ENCODE results near the gene PTPRF.

Gene PTPRF

GRCh38 chr1:43616383-43616782 is 85.7 kb downstream of the PTPRF start:
- Histone ChIP-seq H3K9me3 (replicated peaks; ENCODE audit: low read length) (no peaks in the 10 kb centered on the region), H3K4me3 (ENCODE audit: low read length) (no peak overlapping the region), H3K9ac (ENCODE audit: low read depth, low read length) (no peak overlapping the region), H3K36me3 (ENCODE audit: insufficient read depth, low read length) (peaks cover 4% of the 10 kb centered on the region), H3K4me2 (ENCODE audit: low read length) (no peak overlapping the region), H3K4me1 (ENCODE audit: control insufficient read depth, insufficient read depth, low read length) (no peaks in the 10 kb centered on the region), H3K27me3 (ENCODE audit: control insufficient read depth, insufficient read depth, low read length) (no peaks in the 10 kb centered on the region)

GRCh38 chr1:43617011-43617410 is 86.3 kb downstream of the PTPRF start:
- Histone ChIP-seq H3K4me1 (ENCODE audit: control insufficient read depth, insufficient read depth, low read length) (no peaks in the 10 kb centered on the region), H3K27me3 (ENCODE audit: control insufficient read depth, insufficient read depth, low read length) (no peaks in the 10 kb centered on the region), H3K36me3 (ENCODE audit: insufficient read depth, low read length) (peaks cover 4% of the 10 kb centered on the region), H3K4me2 (ENCODE audit: low read length) (no peak overlapping the region), H3K9ac (ENCODE audit: low read depth, low read length) (no peak overlapping the region), H3K9me3 (replicated peaks; ENCODE audit: low read length) (no peaks in the 10 kb centered on the region), H3K4me3 (ENCODE audit: low read length) (no peak overlapping the region)

- H3K4me3 ChIP-seq (ENCODE audit: low read length), result no peak overlapping the region
- H3K36me3 ChIP-seq (ENCODE audit: insufficient read depth, low read length), result peaks cover 4% of the 10 kb centered on the region
- H3K27me3 ChIP-seq (ENCODE audit: control insufficient read depth, insufficient read depth, low read length), result no peaks in the 10 kb centered on the region
- H3K9ac ChIP-seq (ENCODE audit: low read depth, low read length), result no peak overlapping the region
- H3K4me1 ChIP-seq (ENCODE audit: control insufficient read depth, insufficient read depth, low read length), result no peaks in the 10 kb centered on the region
- H3K4me2 ChIP-seq (ENCODE audit: low read length), result no peak overlapping the region
- H3K9me3 ChIP-seq (replicated peaks; ENCODE audit: low read length), result no peaks in the 10 kb centered on the region
These were observed 87.0 kb downstream of the PTPRF start for GRCh38 chr1:43617668-43618067.

GRCh38 chr1:43618521-43619313 is 88.0 kb downstream of the PTPRF start:
- Histone ChIP-seq H3K4me3 (ENCODE audit: low read length) (no peak overlapping the region), H3K9me3 (replicated peaks; ENCODE audit: low read length) (no peaks in the 10 kb centered on the region), H3K9ac (ENCODE audit: low read depth, low read length) (no peak overlapping the region), H3K36me3 (ENCODE audit: insufficient read depth, low read length) (peaks cover 4% of the 10 kb centered on the region), H3K4me2 (ENCODE audit: low read length) (no peak overlapping the region), H3K4me1 (ENCODE audit: control insufficient read depth, insufficient read depth, low read length) (no peaks in the 10 kb centered on the region), H3K27me3 (ENCODE audit: control insufficient read depth, insufficient read depth, low read length) (no peaks in the 10 kb centered on the region)

GRCh38 chr1:43619314-43619790 is 88.7 kb downstream of the PTPRF start:
- Histone ChIP-seq H3K4me2 (ENCODE audit: low read length) (no peak overlapping the region), H3K9ac (ENCODE audit: low read depth, low read length) (no peak overlapping the region), H3K4me1 (ENCODE audit: control insufficient read depth, insufficient read depth, low read length) (no peaks in the 10 kb centered on the region), H3K4me3 (ENCODE audit: low read length) (no peak overlapping the region), H3K36me3 (ENCODE audit: insufficient read depth, low read length) (peaks cover 4% of the 10 kb centered on the region), H3K9me3 (replicated peaks; ENCODE audit: low read length) (no peaks in the 10 kb centered on the region), H3K27me3 (ENCODE audit: control insufficient read depth, insufficient read depth, low read length) (no peaks in the 10 kb centered on the region)

- no peaks in the 10 kb centered on the region for H3K27me3 ChIP-seq (ENCODE audit: control insufficient read depth, insufficient read depth, low read length)
- H3K9me3 ChIP-seq (replicated peaks; ENCODE audit: low read length), result no peaks in the 10 kb centered on the region
- no peak overlapping the region for H3K9ac ChIP-seq (ENCODE audit: low read depth, low read length)
- H3K36me3 ChIP-seq (ENCODE audit: insufficient read depth, low read length), result peaks cover 4% of the 10 kb centered on the region
- H3K4me1 ChIP-seq (ENCODE audit: control insufficient read depth, insufficient read depth, low read length), result no peaks in the 10 kb centered on the region
- no peak overlapping the region for H3K4me2 ChIP-seq (ENCODE audit: low read length)
- no peak overlapping the region for H3K4me3 ChIP-seq (ENCODE audit: low read length)
These were observed 89.6 kb downstream of the PTPRF start for GRCh38 chr1:43619996-43620920.

GRCh38 chr1:43620956-43621355 is 90.3 kb downstream of the PTPRF start:
- no peaks in the 10 kb centered on the region for H3K9me3 ChIP-seq (replicated peaks; ENCODE audit: low read length)
- no peaks in the 10 kb centered on the region for H3K27me3 ChIP-seq (ENCODE audit: control insufficient read depth, insufficient read depth, low read length)
- H3K4me2 ChIP-seq (ENCODE audit: low read length), result no peak overlapping the region
- no peak overlapping the region for H3K9ac ChIP-seq (ENCODE audit: low read depth, low read length)
- no peak overlapping the region for H3K4me3 ChIP-seq (ENCODE audit: low read length)
- peaks cover 4% of the 10 kb centered on the region for H3K36me3 ChIP-seq (ENCODE audit: insufficient read depth, low read length)
- no peaks in the 10 kb centered on the region for H3K4me1 ChIP-seq (ENCODE audit: control insufficient read depth, insufficient read depth, low read length)

- Histone ChIP-seq H3K27me3 (ENCODE audit: control insufficient read depth, insufficient read depth, low read length) (no peaks in the 10 kb centered on the region), H3K9me3 (replicated peaks; ENCODE audit: low read length) (no peaks in the 10 kb centered on the region), H3K4me2 (ENCODE audit: low read length) (no peak overlapping the region), H3K9ac (ENCODE audit: low read depth, low read length) (no peak overlapping the region), H3K4me3 (ENCODE audit: low read length) (no peak overlapping the region), H3K36me3 (ENCODE audit: insufficient read depth, low read length) (peaks cover 4% of the 10 kb centered on the region), H3K4me1 (ENCODE audit: control insufficient read depth, insufficient read depth, low read length) (no peaks in the 10 kb centered on the region)
These were observed 90.7 kb downstream of the PTPRF start for GRCh38 chr1:43621386-43621785.

GRCh38 chr1:43621861-43622260 is 91.2 kb downstream of the PTPRF start:
- no peak overlapping the region for H3K4me2 ChIP-seq (ENCODE audit: low read length)
- H3K9me3 ChIP-seq (replicated peaks; ENCODE audit: low read length), result no peaks in the 10 kb centered on the region
- H3K4me1 ChIP-seq (ENCODE audit: control insufficient read depth, insufficient read depth, low read length), result no peaks in the 10 kb centered on the region
- peaks cover 4% of the 10 kb centered on the region for H3K36me3 ChIP-seq (ENCODE audit: insufficient read depth, low read length)
- H3K27me3 ChIP-seq (ENCODE audit: control insufficient read depth, insufficient read depth, low read length), result no peaks in the 10 kb centered on the region
- no peak overlapping the region for H3K9ac ChIP-seq (ENCODE audit: low read depth, low read length)
- H3K4me3 ChIP-seq (ENCODE audit: low read length), result no peak overlapping the region

- Histone ChIP-seq H3K9me3 (replicated peaks; ENCODE audit: low read length) (no peaks in the 10 kb centered on the region), H3K27me3 (ENCODE audit: control insufficient read depth, insufficient read depth, low read length) (no peaks in the 10 kb centered on the region), H3K4me2 (ENCODE audit: low read length) (no peak overlapping the region), H3K9ac (ENCODE audit: low read depth, low read length) (no peak overlapping the region), H3K4me1 (ENCODE audit: control insufficient read depth, insufficient read depth, low read length) (no peaks in the 10 kb centered on the region), H3K36me3 (ENCODE audit: insufficient read depth, low read length) (peaks cover 4% of the 10 kb centered on the region), H3K4me3 (ENCODE audit: low read length) (no peak overlapping the region)
These were observed 91.8 kb downstream of the PTPRF start for GRCh38 chr1:43622471-43622870.

- Histone ChIP-seq H3K9me3 (replicated peaks; ENCODE audit: low read length) (no peaks in the 10 kb centered on the region), H3K27me3 (ENCODE audit: control insufficient read depth, insufficient read depth, low read length) (no peaks in the 10 kb centered on the region), H3K4me3 (ENCODE audit: low read length) (no peak overlapping the region), H3K36me3 (ENCODE audit: insufficient read depth, low read length) (peaks cover 4% of the 10 kb centered on the region), H3K4me2 (ENCODE audit: low read length) (no peak overlapping the region), H3K9ac (ENCODE audit: low read depth, low read length) (no peak overlapping the region), H3K4me1 (ENCODE audit: control insufficient read depth, insufficient read depth, low read length) (no peaks in the 10 kb centered on the region)
These were observed 92.5 kb downstream of the PTPRF start for GRCh38 chr1:43622901-43623780.

All from skeletal muscle satellite cell (primary cell).